ENCODE measurements around the gene DCAKD.

DNA sequence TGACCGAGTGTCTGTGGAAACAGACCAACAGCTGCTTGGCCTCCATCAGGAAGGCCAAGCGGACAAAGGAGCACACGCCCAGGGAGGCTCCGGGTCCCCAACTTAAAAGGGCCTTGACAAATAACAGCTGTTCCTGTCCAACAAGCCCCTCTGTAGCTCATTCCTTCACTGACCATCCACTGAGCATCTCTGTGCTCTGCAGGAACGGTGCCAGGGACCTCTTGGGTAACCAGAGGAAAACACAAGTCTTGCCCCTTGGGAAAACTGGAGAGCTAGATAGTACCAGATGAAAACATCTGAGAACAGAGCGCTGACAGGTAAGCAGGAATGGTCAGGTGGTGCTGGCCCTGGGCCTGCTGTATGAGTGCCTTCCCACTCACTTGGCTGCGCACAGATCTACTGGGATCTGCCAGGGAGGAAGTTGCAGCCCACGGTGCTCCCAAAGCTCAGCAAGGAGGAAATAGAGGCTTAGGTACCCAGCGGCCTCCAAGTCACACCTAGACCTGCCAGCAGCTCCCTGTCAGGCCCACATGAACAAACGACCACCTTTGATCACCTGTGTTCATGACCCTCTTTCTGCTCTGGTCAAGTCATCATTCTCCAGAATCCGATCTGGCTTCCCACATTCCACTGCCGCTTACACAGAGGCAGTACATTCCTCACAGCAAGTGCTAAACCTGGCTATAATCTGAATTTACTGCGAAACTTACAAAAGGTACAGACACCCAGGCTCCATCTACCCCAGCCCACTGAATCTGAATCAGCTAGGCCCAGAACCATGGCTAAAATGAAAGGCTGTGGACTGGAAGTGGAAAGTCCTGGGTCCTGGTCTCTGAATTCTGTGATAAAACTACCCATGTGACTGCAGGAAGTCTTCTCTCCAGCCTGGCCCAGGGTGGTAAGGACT lies 12.5 kb downstream of the DCAKD start:
- TF ChIP-seq, protein P1, sequence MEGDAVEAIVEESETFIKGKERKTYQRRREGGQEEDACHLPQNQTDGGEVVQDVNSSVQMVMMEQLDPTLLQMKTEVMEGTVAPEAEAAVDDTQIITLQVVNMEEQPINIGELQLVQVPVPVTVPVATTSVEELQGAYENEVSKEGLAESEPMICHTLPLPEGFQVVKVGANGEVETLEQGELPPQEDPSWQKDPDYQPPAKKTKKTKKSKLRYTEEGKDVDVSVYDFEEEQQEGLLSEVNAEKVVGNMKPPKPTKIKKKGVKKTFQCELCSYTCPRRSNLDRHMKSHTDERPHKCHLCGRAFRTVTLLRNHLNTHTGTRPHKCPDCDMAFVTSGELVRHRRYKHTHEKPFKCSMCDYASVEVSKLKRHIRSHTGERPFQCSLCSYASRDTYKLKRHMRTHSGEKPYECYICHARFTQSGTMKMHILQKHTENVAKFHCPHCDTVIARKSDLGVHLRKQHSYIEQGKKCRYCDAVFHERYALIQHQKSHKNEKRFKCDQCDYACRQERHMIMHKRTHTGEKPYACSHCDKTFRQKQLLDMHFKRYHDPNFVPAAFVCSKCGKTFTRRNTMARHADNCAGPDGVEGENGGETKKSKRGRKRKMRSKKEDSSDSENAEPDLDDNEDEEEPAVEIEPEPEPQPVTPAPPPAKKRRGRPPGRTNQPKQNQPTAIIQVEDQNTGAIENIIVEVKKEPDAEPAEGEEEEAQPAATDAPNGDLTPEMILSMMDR (IDR thresholded peaks at IDR 0.05; ENCODE audit: poor library complexity): no peak
- TF ChIP-seq EZH2 (IDR thresholded peaks at IDR 0.05; ENCODE audit: borderline replicate concordance) (no peak), EZH2phosphoT487 (IDR thresholded peaks at IDR 0.05; ENCODE audit: low read depth, severe bottlenecking, unreplicated experiment) (no peak)
